Measurements from ENCODE around the gene NES.

The NES gene

GRCh38 chr1:156684227-156684782 lies 7.1 kb upstream of the NES start:
- no peak for DNase-seq (ENCODE audit: low read depth in 1 of 2, low spot score in 1 of 2)

GRCh38 chr1:156682166-156682890 lies 5.1 kb upstream of the NES start:
- DNase-seq (ENCODE audit: low read depth in 1 of 2, low spot score in 1 of 2): no peak

GRCh38 chr1:156681196-156681960 lies 4.2 kb upstream of the NES start:
- DNase-seq (ENCODE audit: low read depth in 1 of 2, low spot score in 1 of 2): no peak

GRCh38 chr1:156680056-156680455 lies 2.8 kb upstream of the NES start:
- no peak for DNase-seq (ENCODE audit: low read depth in 1 of 2, low spot score in 1 of 2)

- no peak for DNase-seq (ENCODE audit: low read depth in 1 of 2, low spot score in 1 of 2)
These were observed 699 bp upstream of the NES start for GRCh38 chr1:156677616-156678596.

GRCh38 chr1:156676114-156676819 lies 940 bp downstream of the NES start:
- no peak for DNase-seq (ENCODE audit: low read depth in 1 of 2, low spot score in 1 of 2)

GRCh38 chr1:156675210-156676113 lies 1.7 kb downstream of the NES start:
- DNase-seq (ENCODE audit: low read depth in 1 of 2, low spot score in 1 of 2): no peak

- no peak for DNase-seq (ENCODE audit: low read depth in 1 of 2, low spot score in 1 of 2)
These were observed 3.7 kb downstream of the NES start for GRCh38 chr1:156673387-156674121.

- no peak for DNase-seq (ENCODE audit: low read depth in 1 of 2, low spot score in 1 of 2)
These were observed 5.4 kb downstream of the NES start for GRCh38 chr1:156671804-156672203.

GRCh38 chr1:156670791-156671190 lies 6.4 kb downstream of the NES start:
- no peak for DNase-seq (ENCODE audit: low read depth in 1 of 2, low spot score in 1 of 2)

GRCh38 chr1:156670359-156670758 lies 6.8 kb downstream of the NES start:
- DNase-seq (ENCODE audit: low read depth in 1 of 2, low spot score in 1 of 2): no peak

GRCh38 chr1:156669794-156670193 lies 7.4 kb downstream of the NES start:
- DNase-seq (ENCODE audit: low read depth in 1 of 2, low spot score in 1 of 2): no peak

GRCh38 chr1:156668801-156669637 lies 8.2 kb downstream of the NES start:
- DNase-seq (ENCODE audit: low read depth in 1 of 2, low spot score in 1 of 2): no peak

- no peak for DNase-seq (ENCODE audit: low read depth in 1 of 2, low spot score in 1 of 2)
These were observed 9.1 kb downstream of the NES start for GRCh38 chr1:156667968-156668709.

- no peak for DNase-seq (ENCODE audit: low read depth in 1 of 2, low spot score in 1 of 2)
These were observed 9.6 kb downstream of the NES start for GRCh38 chr1:156667610-156667967.

GRCh38 chr1:156666862-156667609 lies 10.2 kb downstream of the NES start:
- DNase-seq (ENCODE audit: low read depth in 1 of 2, low spot score in 1 of 2): no peak

GRCh38 chr1:156665539-156665938 lies 11.7 kb downstream of the NES start:
- no peak for DNase-seq (ENCODE audit: low read depth in 1 of 2, low spot score in 1 of 2)
